GM23338 (cell line): ENCODE data around the gene TBC1D5. TPM values are rescaled to one million over a fixed set of nuclear protein-coding genes. Genes with fewer than 3 reads are reported as not detected.

Experiments
- ATAC-seq: fragments of 200-7000 bp; cut with Tn5 transposase; 3 replicates; pipeline ENCODE4 v1.9.1; 2020
- DNase-seq: peaks from one replicate; pipeline ENCODE4 v3.0.0-alpha.2; 2015; ENCODE audit warnings: low spot score
- H2AFZ ChIP-seq: fragments of 200-600 bp; sonication (generic); 2 replicates; pipeline ENCODE4 v1.8.0; 2016; ENCODE audit warnings: antibody characterized with exemption, mild to moderate bottlenecking, moderate library complexity
- H3F3A ChIP-seq: fragments of 200-600 bp; sonication (generic); replicated peaks from 2 replicates; pipeline ENCODE4 v1.8.0; 2017; ENCODE audit warnings: antibody characterized with exemption, mixed run types, low read depth
- H3K27ac ChIP-seq: fragments of 200-600 bp; sonication (generic); 2 replicates; pipeline ENCODE4 v1.6.1; 2016; ENCODE audit warnings: low read depth
- H3K27me3 ChIP-seq: fragments of 200-600 bp; sonication (generic); 2 replicates; pipeline ENCODE4 v1.8.0; 2016; ENCODE audit warnings: mild to moderate bottlenecking, mixed run types, moderate library complexity; ENCODE audit not compliant: insufficient read depth
- H3K36me3 ChIP-seq: fragments of 200-600 bp; sonication (generic); 2 replicates; pipeline ENCODE4 v1.8.0; 2016; ENCODE audit warnings: mild to moderate bottlenecking; ENCODE audit not compliant: insufficient read depth
- H3K4me1 ChIP-seq: fragments of 200-600 bp; sonication (generic); 2 replicates; pipeline ENCODE4 v1.8.0; 2016; ENCODE audit warnings: mild to moderate bottlenecking, moderate library complexity; ENCODE audit not compliant: insufficient read depth
- H3K4me2 ChIP-seq: fragments of 200-600 bp; sonication (generic); 2 replicates; pipeline ENCODE4 v1.7.1; 2017; ENCODE audit warnings: mixed run types
- H3K4me3 ChIP-seq: fragments of 200-600 bp; sonication (generic); 2 replicates; pipeline ENCODE4 v1.6.1; 2016; ENCODE audit warnings: mixed run types
- H3K79me2 ChIP-seq: fragments of 200-600 bp; sonication (generic); replicated peaks from 2 replicates; pipeline ENCODE4 v1.8.0; 2017; ENCODE audit warnings: mild to moderate bottlenecking; ENCODE audit not compliant: insufficient read depth
- H3K9me2 ChIP-seq: fragments of 200-600 bp; sonication (generic); 2 replicates; pipeline ENCODE4 v1.8.0; 2017; ENCODE audit not compliant: insufficient read depth
- H4K20me1 ChIP-seq: fragments of 200-600 bp; sonication (generic); replicated peaks from 2 replicates; pipeline ENCODE4 v1.8.0; 2017; ENCODE audit warnings: mild to moderate bottlenecking; ENCODE audit not compliant: insufficient read depth
- H3K27ac Mint-ChIP-seq: 2 replicates; pipeline ENCODE4 v1.8.0; 2020; ENCODE audit warnings: inconsistent platforms, mild to moderate bottlenecking, moderate library complexity, mixed read lengths
- H3K27me3 Mint-ChIP-seq: 3 replicates; pipeline ENCODE4 v1.8.0; 2022; ENCODE audit warnings: low read depth, mild to moderate bottlenecking, moderate library complexity, mixed read lengths, inconsistent platforms; ENCODE audit not compliant: insufficient read depth, poor library complexity
- H3K36me3 Mint-ChIP-seq: 3 replicates; pipeline ENCODE4 v1.8.0; 2021; ENCODE audit warnings: low read depth, mild to moderate bottlenecking, inconsistent platforms, moderate library complexity, mixed read lengths
- H3K4me1 Mint-ChIP-seq: 3 replicates; pipeline ENCODE4 v1.8.0; 2020; ENCODE audit warnings: mild to moderate bottlenecking, inconsistent platforms, mixed read lengths
- H3K4me3 Mint-ChIP-seq: 3 replicates; pipeline ENCODE4 v1.8.0; 2021; ENCODE audit warnings: moderate library complexity, mild to moderate bottlenecking, inconsistent platforms, mixed read lengths
- H3K9me3 Mint-ChIP-seq: 3 replicates; pipeline ENCODE4 v1.8.0; 2020; ENCODE audit warnings: moderate library complexity, mild to moderate bottlenecking, inconsistent platforms, mixed read lengths
- CREB1 ChIP-seq: fragments of 250-450 bp; sonication (Bioruptor Pico); IDR thresholded peaks from 2 replicates; pipeline ENCODE4 v1.5.0; 2020; ENCODE audit warnings: low read depth, mild to moderate bottlenecking, moderate library complexity
- EZH2phosphoT487 ChIP-seq: fragments of 200-600 bp; sonication (generic); IDR thresholded peaks from one replicate; pipeline ENCODE4 v1.8.1; 2018; ENCODE audit warnings: antibody characterized with exemption; ENCODE audit not compliant: unreplicated experiment
- JUNB ChIP-seq: IDR thresholded peaks from one replicate; pipeline ENCODE4 v1.6.1; 2016; ENCODE audit warnings: antibody characterized with exemption; ENCODE audit not compliant: unreplicated experiment
- NANOG ChIP-seq: IDR thresholded peaks from 2 replicates; pipeline ENCODE4 v1.6.1; 2016; ENCODE audit warnings: antibody characterized with exemption, borderline replicate concordance
- POLR2AphosphoS5 ChIP-seq: IDR thresholded peaks from 2 replicates; pipeline ENCODE4 v1.6.1; 2016; ENCODE audit warnings: antibody characterized with exemption, low read depth
- STAT1 ChIP-seq: IDR thresholded peaks from one replicate; pipeline ENCODE4 v1.6.1; 2016; ENCODE audit warnings: antibody characterized with exemption; ENCODE audit not compliant: unreplicated experiment
- ZNF114 ChIP-seq: fragments of 250-450 bp; sonication (Bioruptor Pico); IDR thresholded peaks from 2 replicates; pipeline ENCODE4 v1.5.0; 2020; ENCODE audit warnings: mild to moderate bottlenecking, moderate library complexity
- ZNF331 ChIP-seq: fragments of 250-450 bp; sonication (Bioruptor Pico); IDR thresholded peaks from 2 replicates; pipeline ENCODE4 v1.5.0; 2020; ENCODE audit warnings: low read depth, mild to moderate bottlenecking, moderate library complexity
- ZNF462 ChIP-seq: fragments of 250-450 bp; sonication (Bioruptor Pico); IDR thresholded peaks from 2 replicates; pipeline ENCODE4 v1.5.0; 2020; ENCODE audit warnings: mild to moderate bottlenecking, moderate library complexity
- polyA plus RNA-seq: library from polyadenylated mRNA; unstranded; fragments of >200 nt; fragmentation: Nextera tagmentation; extraction: Ambion mirVana; gene quantifications from 2 replicates; pipeline ENCODE4 v1.2.1, GENCODE V29; 2016
- total RNA-seq: library from RNA; depleted of rRNA; stranded (reverse); fragments of >200 nt; shearing (Covaris generic); gene quantifications from 2 replicates; pipeline ENCODE4 v1.2.3, GENCODE V29; 2014

TBC1D5 gene
- total and polyA plus RNA-seq, 2 experiments from 2014 or later = 21.8 to 48.1 TPM

GRCh38 chr3:17422636-17423035 lies 319.8 kb downstream of the TBC1D5 start:
- no peak overlapping the region for H3K4me3 Mint-ChIP-seq
- no peak for TF ChIP-seq CREB1
- Histone ChIP-seq H3K27me3 (no peaks in the 10 kb centered on the region), H4K20me1 (no peaks in the 10 kb centered on the region), H3F3A (no peaks in the 10 kb centered on the region), H3K36me3 (no peaks in the 10 kb centered on the region), H3K4me2 (no peak overlapping the region), H3K4me1 (no peaks in the 10 kb centered on the region; the same call in 1 of the 2 replicates), H3K79me2 (no peaks in the 10 kb centered on the region), H3K27ac (no peak overlapping the region), H3K4me3 (no peak overlapping the region), H2AFZ (no peak overlapping the region), H3K9me2 (no peaks in the 10 kb centered on the region)
- no peaks in the 10 kb centered on the region for H3K36me3 Mint-ChIP-seq
- peaks cover 2% of the 10 kb centered on the region for H3K27me3 Mint-ChIP-seq
- no peak overlapping the region for H3K27ac Mint-ChIP-seq
- no peak for DNase-seq
- peaks cover 9% of the 10 kb centered on the region for H3K4me1 Mint-ChIP-seq
- ATAC-seq = no peak
- H3K9me3 Mint-ChIP-seq = no peaks in the 10 kb centered on the region

GRCh38 chr3:17420668-17421067 lies 321.8 kb downstream of the TBC1D5 start:
- Histone ChIP-seq H3F3A (no peaks in the 10 kb centered on the region), H3K4me3 (no peak overlapping the region), H3K4me1 (no peaks in the 10 kb centered on the region; the same call in 1 of the 2 replicates), H3K79me2 (no peaks in the 10 kb centered on the region), H3K4me2 (no peak overlapping the region), H3K9me2 (no peaks in the 10 kb centered on the region), H3K27me3 (no peaks in the 10 kb centered on the region), H2AFZ (no peak overlapping the region), H3K27ac (no peak overlapping the region), H3K36me3 (no peaks in the 10 kb centered on the region), H4K20me1 (no peaks in the 10 kb centered on the region)
- no peak overlapping the region for H3K27ac Mint-ChIP-seq
- H3K27me3 Mint-ChIP-seq = peaks cover 3% of the 10 kb centered on the region
- no peak overlapping the region for H3K4me3 Mint-ChIP-seq
- no peaks in the 10 kb centered on the region for H3K36me3 Mint-ChIP-seq
- H3K9me3 Mint-ChIP-seq = no peaks in the 10 kb centered on the region
- TF ChIP-seq POLR2AphosphoS5 (no peak), ZNF462 (CRISPR knock-in tag) (no peak), EZH2phosphoT487 (no peak), ZNF331 (CRISPR knock-in tag) (no peak), JUNB (no peak), ZNF114 (no peak), CREB1 (no peak), STAT1 (no peak), NANOG (no peak)
- DNase-seq (no peak), ATAC-seq (no peak)
- H3K4me1 Mint-ChIP-seq = peaks cover 4% of the 10 kb centered on the region; the same call in 2 of the 3 replicates
